ENCODE results near the gene YAP1.

GRCh38 chr11:102229510-102230123, 119.4 kb downstream of the YAP1 start:
- TF ChIP-seq CTCF (IDR thresholded peaks at IDR 0.05; ENCODE audit: insufficient read depth, low read length, poor library complexity, severe bottlenecking) (no peak), EZH2phosphoT487 (conservative IDR thresholded peaks at IDR 0.05; ENCODE audit: low read length) (no peak)
